Ovary (tissue), 9 donors: ENCODE results near the gene ATXN10. TPM values are rescaled to one million over a fixed set of nuclear protein-coding genes. Genes with fewer than 3 reads are reported as not detected.

Source experiments
- DNase-seq, 5 donors: peaks; one replicate each; pipeline ENCODE4 v3.0.0-alpha.2; 2019 to 2020
- H3K27ac ChIP-seq, 2 donors: fragments of 200-600 bp; one replicate each; pipeline versions ENCODE4 v1.5.1 to v1.8.0; 2019 to 2022
- H3K27me3 ChIP-seq: fragments of 200-600 bp; one replicate; pipeline ENCODE4 v1.8.0; 2022
- H3K36me3 ChIP-seq: fragments of 200-600 bp; sonication (generic); one replicate; pipeline ENCODE4 v1.5.1; 2019
- H3K4me1 ChIP-seq: one replicate; pipeline ENCODE4 v1.8.1; 2013; ENCODE audit warnings: mild to moderate bottlenecking, moderate library complexity; ENCODE audit not compliant: insufficient read depth
- H3K4me3 ChIP-seq: fragments of 200-600 bp; sonication (generic); one replicate; pipeline ENCODE4 v1.5.1; 2017
- H3K9me3 ChIP-seq, 2 donors: fragments of 200-600 bp in 1 of 2; sonication (generic) in 1 of 2; one replicate each; pipeline versions ENCODE4 v1.5.1 to v1.8.1; 2013 to 2019; ENCODE audit warnings: mild to moderate bottlenecking in 1 of 2, moderate library complexity in 1 of 2
- EP300 ChIP-seq: sonication (generic); formaldehyde crosslinking; IDR thresholded peaks from one replicate; pipeline ENCODE4 v1.6.1; 2017; ENCODE audit warnings: antibody characterized with exemption
- POLR2A ChIP-seq: fragments of 450-650 bp; IDR thresholded peaks from one replicate; pipeline ENCODE4 v1.6.1; 2017; ENCODE audit warnings: antibody characterized with exemption, mild to moderate bottlenecking, moderate library complexity
- WGBS, 3 donors: extraction: QIAGEN DNeasy Blood & Tissue Kit in 1 of 3; methylation state at CpG; one replicate each; pipeline versions ENCODE4 v1.1.5 to v1.1.7; 2013 to 2017; 5-methylcytosine and 5-hydroxymethylcytosine counted together
- intact Hi-C, 4 donors: fragments of 100-400 bp; cut with DNase I; formaldehyde crosslinking; loops; one replicate each; pipeline versions ENCODE4 v1.11.0 to v1.15.1; 2022 to 2023
- polyA plus RNA-seq, 2 donors: library from polyadenylated mRNA; stranded (reverse); fragments of 200-250 nt in 1 of 2; fragments of 350-450 nt in 1 of 2; fragmentation: Illumina TruSeq in 1 of 2; extraction: RNeasy Lipid Tissue Mini Kit (QIAGEN cat#74804) in 1 of 2; gene quantifications; one replicate each; pipeline ENCODE4 v1.2.3, GENCODE V29; 2013 to 2014
- total RNA-seq, 7 donors: library from RNA; depleted of rRNA in 2 of 7; stranded (reverse); fragments of >200 nt in 2 of 7; fragmentation: NEBNext Ultra II Directional in 3 of 7; extraction: Animal tissue kit (Norgen Biotek cat#: 25700) in 3 of 7; gene quantifications; one replicate each; pipeline versions ENCODE4 v1.1.0 to v1.2.4, GENCODE V29; 2016 to 2023
- TF ChIP-seq, protein P1 (sequence below), 3 donors: fragments of 450-650 bp in 2 of 3; fragments of 200-600 bp in 1 of 3; IDR thresholded peaks; one replicate each; pipeline versions ENCODE4 v1.5.1 to v1.8.0; 2016 to 2022; ENCODE audit warnings: antibody characterized with exemption in 3 of 3, mild to moderate bottlenecking in 1 of 3
- donor health status: DM: no; HTN: no; CAD: no; lungs with moderate emphysema.
- donor health status: DM: no; HTN: no; CAD: no.
- donor health status: Bipolar disorder and iron deficiency.
- donor health status: DM: yes; HTN: yes; CAD: no.
- donor health status: DM: no; HTN: no; CAD: no.
- donor health status: DM: yes; HTN: yes; CAD: no.

The ATXN10 gene
- total and polyA plus RNA-seq, 9 donors = 77.4 to 241 (median 175) TPM

DNA sequence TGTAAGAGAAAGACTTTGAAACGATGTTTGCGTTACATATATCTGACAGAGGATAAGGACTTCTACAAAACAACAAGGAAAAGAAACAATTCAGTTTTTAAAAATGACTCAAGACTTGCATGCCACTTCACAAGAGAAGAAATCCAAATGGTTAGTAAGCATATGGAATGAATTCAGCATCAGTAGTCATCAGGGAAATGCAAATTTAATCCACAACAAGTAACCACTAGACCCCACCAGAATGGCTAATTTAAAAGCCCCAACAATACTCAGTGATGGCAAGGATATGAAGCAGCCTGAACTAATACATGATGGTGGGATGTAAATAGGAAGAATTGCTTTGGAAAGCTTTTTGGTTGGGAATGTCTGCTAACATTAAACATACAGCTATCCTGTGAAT, 142.6 kb downstream of the ATXN10 start:
- intact Hi-C loops = no loop called here
- H3K36me3 ChIP-seq = no peaks in the 10 kb centered on the region
- no peaks in the 10 kb centered on the region for H3K9me3 ChIP-seq
- no peak overlapping the region for H3K27ac ChIP-seq
- DNase-seq = no peak
- no peaks in the 10 kb centered on the region for H3K4me1 ChIP-seq
- WGBS, 3 donors = 72 to 85% (median 83%) methylated on average over 2 of the region's 2 CpGs
- H3K27me3 ChIP-seq = no peaks in the 10 kb centered on the region
- H3K4me3 ChIP-seq = no peak overlapping the region
- TF ChIP-seq POLR2A (no peak), EP300 (no peak)
- TF ChIP-seq, protein P1, sequence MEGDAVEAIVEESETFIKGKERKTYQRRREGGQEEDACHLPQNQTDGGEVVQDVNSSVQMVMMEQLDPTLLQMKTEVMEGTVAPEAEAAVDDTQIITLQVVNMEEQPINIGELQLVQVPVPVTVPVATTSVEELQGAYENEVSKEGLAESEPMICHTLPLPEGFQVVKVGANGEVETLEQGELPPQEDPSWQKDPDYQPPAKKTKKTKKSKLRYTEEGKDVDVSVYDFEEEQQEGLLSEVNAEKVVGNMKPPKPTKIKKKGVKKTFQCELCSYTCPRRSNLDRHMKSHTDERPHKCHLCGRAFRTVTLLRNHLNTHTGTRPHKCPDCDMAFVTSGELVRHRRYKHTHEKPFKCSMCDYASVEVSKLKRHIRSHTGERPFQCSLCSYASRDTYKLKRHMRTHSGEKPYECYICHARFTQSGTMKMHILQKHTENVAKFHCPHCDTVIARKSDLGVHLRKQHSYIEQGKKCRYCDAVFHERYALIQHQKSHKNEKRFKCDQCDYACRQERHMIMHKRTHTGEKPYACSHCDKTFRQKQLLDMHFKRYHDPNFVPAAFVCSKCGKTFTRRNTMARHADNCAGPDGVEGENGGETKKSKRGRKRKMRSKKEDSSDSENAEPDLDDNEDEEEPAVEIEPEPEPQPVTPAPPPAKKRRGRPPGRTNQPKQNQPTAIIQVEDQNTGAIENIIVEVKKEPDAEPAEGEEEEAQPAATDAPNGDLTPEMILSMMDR (IDR thresholded peaks at IDR 0.05) = no peak

DNA sequence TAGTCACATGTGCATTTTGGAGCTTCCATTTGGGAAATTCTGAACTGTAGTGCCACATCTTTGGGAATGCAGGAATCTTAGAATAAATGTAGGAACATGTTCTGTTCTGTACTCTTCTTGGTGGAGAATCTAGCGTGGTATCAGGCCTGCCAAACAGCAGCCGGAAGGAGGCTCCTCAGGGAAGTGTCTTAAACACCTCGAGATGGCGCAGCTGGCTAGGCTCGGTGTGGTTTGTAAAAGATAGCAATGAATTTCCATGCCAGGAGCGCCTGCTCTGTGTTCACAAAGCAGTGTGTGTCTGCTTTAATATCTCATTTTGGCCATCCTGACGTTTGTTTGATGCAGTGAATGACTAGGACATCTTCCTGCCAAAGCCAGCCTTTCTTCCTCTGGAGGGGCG, 145.1 kb downstream of the ATXN10 start:
- no peaks in the 10 kb centered on the region for H3K9me3 ChIP-seq
- DNase-seq = no peak
- no peaks in the 10 kb centered on the region for H3K27me3 ChIP-seq
- intact Hi-C loops = no loop called here
- TF ChIP-seq, protein P1 (IDR thresholded peaks at IDR 0.05) = no peak
- TF ChIP-seq EP300 (no peak), POLR2A (no peak)
- no peaks in the 10 kb centered on the region for H3K4me1 ChIP-seq
- no peaks in the 10 kb centered on the region for H3K36me3 ChIP-seq
- H3K4me3 ChIP-seq = no peak overlapping the region
- 70 to 84% (median 75%) methylated on average over 8 of the region's 8 CpGs for WGBS, 3 donors
- no peak overlapping the region for H3K27ac ChIP-seq

DNA sequence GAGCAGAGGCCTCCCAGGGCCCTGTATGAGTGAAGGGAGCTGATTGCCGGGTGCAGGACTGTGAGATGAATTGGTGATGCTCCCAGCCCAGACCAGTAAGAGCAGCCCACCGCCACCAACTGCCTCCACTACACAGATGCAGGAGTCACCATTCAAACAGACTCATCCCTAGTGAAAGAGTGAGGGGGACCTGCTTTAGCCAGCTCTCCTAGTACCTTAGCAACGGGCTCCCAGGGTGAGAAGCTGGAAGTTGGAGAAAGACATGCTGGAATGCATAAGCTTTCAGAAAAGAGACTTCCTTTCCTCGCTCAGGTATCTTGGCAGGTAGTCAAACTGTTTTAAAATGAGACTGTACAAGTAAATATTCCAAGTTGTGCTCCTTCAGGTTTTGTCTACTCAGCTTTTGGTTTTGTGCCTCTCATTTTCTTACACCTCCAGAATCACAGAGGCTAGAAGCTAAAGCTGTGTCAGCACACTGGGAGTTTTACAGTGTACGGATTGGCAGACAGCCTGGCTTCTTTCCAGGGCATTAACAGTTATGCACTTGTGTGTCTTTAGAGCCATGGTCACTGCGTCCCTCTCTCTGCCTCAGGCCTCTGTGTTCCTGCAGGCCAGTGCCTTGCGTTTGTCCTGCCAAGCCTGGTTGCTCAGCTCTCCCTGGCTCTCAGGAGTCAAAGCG, 146.2 kb downstream of the ATXN10 start:
- Histone ChIP-seq H3K9me3 (no peaks in the 10 kb centered on the region), H3K4me1 (no peaks in the 10 kb centered on the region), H3K4me3 (no peak overlapping the region), H3K36me3 (no peaks in the 10 kb centered on the region), H3K27ac (no peak overlapping the region), H3K27me3 (no peaks in the 10 kb centered on the region)
- no peak for DNase-seq
- WGBS, 3 donors = 80 to 85% (median 81%) methylated on average over 8 of the region's 8 CpGs
- intact Hi-C loops = no loop called here
- TF ChIP-seq POLR2A (no peak), EP300 (no peak)
- TF ChIP-seq, protein P1 (IDR thresholded peaks at IDR 0.05) = no peak

DNA sequence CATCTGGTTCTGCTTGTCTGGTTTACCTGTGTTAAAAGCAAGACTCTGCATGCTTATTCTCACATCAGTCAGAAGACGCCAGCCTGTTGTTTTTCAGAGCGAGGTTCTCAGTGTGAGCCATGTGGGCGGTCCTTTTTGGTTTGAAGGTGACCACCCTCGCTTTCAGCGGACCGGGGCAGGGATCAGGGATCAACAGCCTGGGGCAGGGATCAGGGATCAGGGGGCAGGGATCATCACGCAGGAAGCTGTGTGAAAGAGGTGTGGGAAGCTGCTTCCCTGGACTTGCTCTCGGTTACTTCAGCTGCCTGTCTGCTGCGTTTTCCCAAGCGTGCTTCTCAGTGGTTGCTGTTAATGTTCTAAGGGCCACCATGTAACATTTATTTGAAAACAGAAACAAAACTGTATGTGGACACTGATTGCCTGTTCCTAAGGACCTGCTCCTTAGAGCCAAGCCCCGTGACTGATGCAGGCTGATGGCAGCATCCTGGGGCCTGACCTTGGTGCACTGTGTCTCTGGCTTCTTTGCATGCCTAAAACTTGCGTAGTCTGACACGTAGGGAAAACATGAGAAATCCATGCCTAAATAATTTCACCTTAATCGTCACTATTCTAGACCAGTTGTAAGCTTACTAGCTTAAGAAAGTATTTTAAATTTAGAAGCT, 146.9 kb downstream of the ATXN10 start:
- TF ChIP-seq POLR2A = no peak
- TF ChIP-seq EP300 = no peak
- TF ChIP-seq, protein P1 (IDR thresholded peaks at IDR 0.05) = no peak
- WGBS, 3 donors = 83 to 89% (median 86%) methylated on average over 14 of the region's 14 CpGs
- intact Hi-C loops = no loop called here
- no peaks in the 10 kb centered on the region for H3K9me3 ChIP-seq
- H3K4me1 ChIP-seq = no peaks in the 10 kb centered on the region
- no peaks in the 10 kb centered on the region for H3K27me3 ChIP-seq
- no peak overlapping the region for H3K4me3 ChIP-seq
- no peak overlapping the region for H3K27ac ChIP-seq
- no peak for DNase-seq
- H3K36me3 ChIP-seq = no peaks in the 10 kb centered on the region
